Measurements from ENCODE around the gene DRAXIN.

The DRAXIN gene

GRCh38 chr1:11725616-11726015 lies 34.1 kb downstream of the DRAXIN start:
- DNase-seq (ENCODE audit: low read depth in 2 of 2), result no peak
- no peak overlapping the region for H3K4me3 ChIP-seq (replicated peaks in 1 of 2; ENCODE audit: low read depth in 2 of 2, low read length in 2 of 2)
- TF ChIP-seq CTCF (IDR thresholded peaks at IDR 0.05; ENCODE audit: low read depth, low read length), result no peak

- DNase-seq (ENCODE audit: low read depth in 2 of 2), result no peak
- H3K4me3 ChIP-seq (replicated peaks in 1 of 2; ENCODE audit: low read depth in 2 of 2, low read length in 2 of 2), result no peak overlapping the region
- no peak for TF ChIP-seq CTCF (IDR thresholded peaks at IDR 0.05; ENCODE audit: low read depth, low read length)
Observed at GRCh38 chr1:11727119-11727518, 35.6 kb downstream of the DRAXIN start.

GRCh38 chr1:11728126-11728806 lies 36.8 kb downstream of the DRAXIN start:
- DNase-seq (ENCODE audit: low read depth in 2 of 2), result no peak
- TF ChIP-seq CTCF (IDR thresholded peaks at IDR 0.05; ENCODE audit: low read depth, low read length), result no peak
- no peak overlapping the region for H3K4me3 ChIP-seq (replicated peaks in 1 of 2; ENCODE audit: low read depth in 2 of 2, low read length in 2 of 2)

- TF ChIP-seq CTCF (IDR thresholded peaks at IDR 0.05; ENCODE audit: low read depth, low read length), result no peak
- no peak for DNase-seq (ENCODE audit: low read depth in 2 of 2)
- H3K4me3 ChIP-seq (replicated peaks in 1 of 2; ENCODE audit: low read depth in 2 of 2, low read length in 2 of 2), result no peak overlapping the region
Observed at GRCh38 chr1:11729155-11729497, 37.6 kb downstream of the DRAXIN start.

DNA sequence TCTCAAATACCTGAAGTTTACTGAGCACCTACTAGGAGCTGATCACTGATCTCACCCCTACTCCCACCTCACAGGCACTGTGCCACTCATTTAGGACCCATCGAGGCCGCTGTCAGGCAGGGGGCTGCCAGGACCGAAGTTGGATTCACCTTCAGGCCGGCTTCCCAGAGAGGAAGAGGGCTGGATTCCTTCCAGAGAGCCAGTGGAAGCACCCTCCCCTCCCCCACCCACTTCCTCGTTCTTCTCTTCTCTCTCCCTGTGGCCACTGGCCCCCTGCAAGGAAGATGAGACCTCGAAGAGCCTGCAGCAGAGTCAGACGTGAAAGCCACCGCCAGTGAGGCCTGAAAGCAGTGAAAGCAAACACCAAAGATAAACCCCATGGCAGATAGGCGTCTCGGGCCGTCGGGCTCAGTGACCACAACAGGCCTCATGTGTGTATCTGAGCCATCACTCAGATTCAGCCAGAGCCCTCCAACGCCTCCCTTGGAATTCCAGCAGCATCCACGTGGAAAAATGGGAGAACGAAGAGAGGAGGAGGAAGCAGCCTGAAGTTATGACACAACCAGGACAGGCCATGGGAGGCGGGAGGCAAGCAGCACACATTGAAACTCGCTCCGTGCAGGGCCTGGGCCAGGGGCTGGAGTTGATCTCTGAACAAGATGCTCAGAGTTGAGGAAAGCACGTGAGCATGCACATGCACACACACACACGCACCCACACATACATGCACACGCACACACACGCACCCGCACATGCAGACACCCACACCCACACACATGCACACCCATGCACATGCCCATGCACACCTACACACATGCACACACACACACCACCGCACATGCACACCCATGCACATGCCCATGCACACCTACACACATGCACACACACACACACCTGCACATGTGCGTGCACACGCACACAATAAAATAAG lies 38.3 kb downstream of the DRAXIN start:
- no peak for TF ChIP-seq CTCF (IDR thresholded peaks at IDR 0.05; ENCODE audit: low read depth, low read length)
- DNase-seq (ENCODE audit: low read depth in 2 of 2), result peak in 1 of 2 donors; percentile 10
- H3K4me3 ChIP-seq (replicated peaks in 1 of 2; ENCODE audit: low read depth in 2 of 2, low read length in 2 of 2), result no peak overlapping the region

DNA sequence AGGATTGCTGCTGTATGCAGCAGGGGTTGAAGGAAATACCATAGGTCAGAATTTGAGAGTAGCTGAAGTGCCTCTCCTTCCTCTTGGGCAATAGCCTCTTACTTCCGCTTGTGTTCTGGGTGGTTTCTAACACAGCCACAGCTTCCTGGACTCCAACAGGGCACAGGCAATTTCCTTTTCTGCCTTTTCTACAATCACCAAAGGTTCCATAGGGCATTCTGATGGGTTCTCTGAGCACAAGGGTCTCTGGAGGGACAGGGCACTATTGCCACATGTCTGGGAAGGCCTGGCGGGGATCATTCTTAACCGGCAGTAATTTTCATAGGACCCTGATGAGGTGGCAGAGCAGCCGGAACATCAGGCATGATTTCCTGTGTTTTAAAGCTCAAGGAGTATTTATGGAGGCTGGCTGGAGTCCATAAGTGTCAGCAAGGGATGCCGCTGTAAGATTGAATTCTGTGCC lies 39.0 kb downstream of the DRAXIN start:
- DNase-seq (ENCODE audit: low read depth in 2 of 2), result peak; percentile 65 to 68

More for the DNA sequence above, 39.0 kb downstream of the DRAXIN start:
- H3K4me3 ChIP-seq (replicated peaks in 1 of 2; ENCODE audit: low read depth in 2 of 2, low read length in 2 of 2), result no peak overlapping the region
- TF ChIP-seq CTCF (IDR thresholded peaks at IDR 0.05; ENCODE audit: low read depth, low read length), result no peak

All from cardiac fibroblast (primary cell).